Measurements from ENCODE around the gene ZFYVE1. TPM values are rescaled to one million over a fixed set of nuclear protein-coding genes. Genes with fewer than 3 reads are reported as not detected.

The ZFYVE1 gene
- total RNA-seq, 4 donors from 2014 or later = 7.1 to 21.7 (median 17.5) TPM

GRCh38 chr14:72939630-72940029, 87.3 kb downstream of the ZFYVE1 start:
- Histone ChIP-seq H3K4me3 (no peak overlapping the region), H3K36me3 (peaks cover 0 to 20% (median 7%) of the 10 kb centered on the region in 4 donors), H3K9me3 (no peaks in the 10 kb centered on the region), H3K4me1 (no peaks in the 10 kb centered on the region), H3K27ac (no peak overlapping the region), H3K27me3 (no peaks in the 10 kb centered on the region)
- TF ChIP-seq POLR2A (IDR thresholded peaks at IDR 0.05) (no peak), EP300 (IDR thresholded peaks at IDR 0.05; ENCODE audit: low read depth) (no peak), CTCF (IDR thresholded peaks at IDR 0.05) (no peak), POLR2AphosphoS5 (IDR thresholded peaks at IDR 0.05) (no peak)
- in situ Hi-C loops (cut with MboI; ENCODE audit: low pct_ligation_motif_present in 1 of 4, low pct_unique_long_range_greater_than_20kb in 1 of 4, low sequenced_read_pairs in 3 of 4) = loop anchor here in 2 of 4 donors (10.0 kb wide), 1 partner anchor 425 kb away; no protein-coding TSS in a partner anchor
- intact Hi-C loops (cut with DNase I; ENCODE audit: low total_unique reads) = no loop called here
- no peak for DNase-seq
- WGBS, 2 donors (ENCODE audit: low coverage in 1 of 2) = 92% methylated on average over 13 of the region's 13 CpGs; no CpG with 5 or more reads in 1 of the 2 donors

GRCh38 chr14:72932893-72933292, 94.0 kb downstream of the ZFYVE1 start:
- H3K4me3 ChIP-seq = no peak overlapping the region
- H3K27ac ChIP-seq = no peak overlapping the region
- in situ Hi-C loops (cut with MboI; ENCODE audit: low pct_ligation_motif_present in 1 of 4, low pct_unique_long_range_greater_than_20kb in 1 of 4, low sequenced_read_pairs in 3 of 4) = no loop called here
- WGBS, 2 donors (ENCODE audit: low coverage in 1 of 2) = 83 to 92% methylated on average over 4 to 7 of the region's 7 CpGs
- no peak for DNase-seq
- H3K4me1 ChIP-seq = peaks cover 0 to under 1% (median under 1%) of the 10 kb centered on the region in 4 donors
- no peaks in the 10 kb centered on the region for H3K36me3 ChIP-seq
- no peaks in the 10 kb centered on the region for H3K27me3 ChIP-seq
- intact Hi-C loops (cut with DNase I; ENCODE audit: low total_unique reads) = no loop called here
- no peaks in the 10 kb centered on the region for H3K9me3 ChIP-seq
- no peak for TF ChIP-seq POLR2AphosphoS5 (IDR thresholded peaks at IDR 0.05)
- no peak for TF ChIP-seq CTCF (IDR thresholded peaks at IDR 0.05)
- no peak for TF ChIP-seq EP300 (IDR thresholded peaks at IDR 0.05; ENCODE audit: low read depth)
- TF ChIP-seq POLR2A (IDR thresholded peaks at IDR 0.05) = no peak

- 94 to 95% methylated on average over 22 to 43 of the region's 43 CpGs for WGBS, 2 donors (ENCODE audit: low coverage in 1 of 2)
- Histone ChIP-seq H3K9me3 (no peaks in the 10 kb centered on the region), H3K36me3 (no peaks in the 10 kb centered on the region), H3K27ac (no peak overlapping the region), H3K27me3 (no peaks in the 10 kb centered on the region), H3K4me1 (peaks cover 0 to 16% (median 5%) of the 10 kb centered on the region in 4 donors), H3K4me3 (no peak overlapping the region)
- no peak for DNase-seq
- TF ChIP-seq POLR2A (IDR thresholded peaks at IDR 0.05) = no peak
- TF ChIP-seq POLR2AphosphoS5 (IDR thresholded peaks at IDR 0.05) = no peak
- no peak for TF ChIP-seq EP300 (IDR thresholded peaks at IDR 0.05; ENCODE audit: low read depth)
- no peak for TF ChIP-seq CTCF (IDR thresholded peaks at IDR 0.05)
- intact Hi-C loops (cut with DNase I; ENCODE audit: low total_unique reads) = no loop called here
- in situ Hi-C loops (cut with MboI; ENCODE audit: low pct_ligation_motif_present in 1 of 4, low pct_unique_long_range_greater_than_20kb in 1 of 4, low sequenced_read_pairs in 3 of 4) = no loop called here
These were observed 97.4 kb downstream of the ZFYVE1 start for GRCh38 chr14:72929316-72930080.

- in situ Hi-C loops (cut with MboI; ENCODE audit: low pct_ligation_motif_present in 1 of 4, low pct_unique_long_range_greater_than_20kb in 1 of 4, low sequenced_read_pairs in 3 of 4) (no loop called here), intact Hi-C loops (cut with DNase I; ENCODE audit: low total_unique reads) (no loop called here)
- H3K4me3 ChIP-seq = no peak overlapping the region
- no peaks in the 10 kb centered on the region for H3K9me3 ChIP-seq
- no peak overlapping the region for H3K27ac ChIP-seq
- TF ChIP-seq POLR2A (IDR thresholded peaks at IDR 0.05) (no peak), POLR2AphosphoS5 (IDR thresholded peaks at IDR 0.05) (no peak), EP300 (IDR thresholded peaks at IDR 0.05; ENCODE audit: low read depth) (no peak), CTCF (IDR thresholded peaks at IDR 0.05) (no peak)
- no peak for DNase-seq
- 95 to 100% methylated on average over 1 to 16 of the region's 21 CpGs for WGBS, 2 donors (ENCODE audit: low coverage in 1 of 2)
- no peaks in the 10 kb centered on the region for H3K27me3 ChIP-seq
- H3K36me3 ChIP-seq = no peaks in the 10 kb centered on the region
- peaks cover 0 to 16% (median 5%) of the 10 kb centered on the region in 4 donors for H3K4me1 ChIP-seq
These were observed 98.0 kb downstream of the ZFYVE1 start for GRCh38 chr14:72928872-72929271.
